ENCODE data around the gene SH3PXD2A.

The SH3PXD2A gene

GRCh38 chr10:103564776-103565520 is 290.4 kb downstream of the SH3PXD2A start:
- DNase-seq (ENCODE audit: insufficient read length, low spot score) (peak; percentile 52), FAIRE-seq (peak; percentile 20)
- TF ChIP-seq POU2F2 (IDR thresholded peaks at IDR 0.05; ENCODE audit: low read depth, low read length) (no peak), PAX5 (IDR thresholded peaks at IDR 0.05; ENCODE audit: insufficient read depth, low read length, severe bottlenecking) (no peak), POLR2AphosphoS5 (IDR thresholded peaks at IDR 0.05; ENCODE audit: low read depth, low read length) (no peak), SPI1 (IDR thresholded peaks at IDR 0.05; ENCODE audit: low read depth, low read length) (no peak), POLR2A (IDR thresholded peaks at IDR 0.05; ENCODE audit: low read depth, low read length) (no peak), TAF1 (IDR thresholded peaks at IDR 0.05; ENCODE audit: low read depth, low read length) (no peak)

GRCh38 chr10:103564116-103564501 is 291.3 kb downstream of the SH3PXD2A start:
- no peak for DNase-seq (ENCODE audit: insufficient read length, low spot score)
- no peak for FAIRE-seq
- TF ChIP-seq PAX5 (IDR thresholded peaks at IDR 0.05; ENCODE audit: insufficient read depth, low read length, severe bottlenecking) (no peak), SPI1 (IDR thresholded peaks at IDR 0.05; ENCODE audit: low read depth, low read length) (no peak), TAF1 (IDR thresholded peaks at IDR 0.05; ENCODE audit: low read depth, low read length) (no peak), POLR2AphosphoS5 (IDR thresholded peaks at IDR 0.05; ENCODE audit: low read depth, low read length) (no peak), POLR2A (IDR thresholded peaks at IDR 0.05; ENCODE audit: low read depth, low read length) (no peak), POU2F2 (IDR thresholded peaks at IDR 0.05; ENCODE audit: low read depth, low read length) (no peak)

- TF ChIP-seq SPI1 (IDR thresholded peaks at IDR 0.05; ENCODE audit: low read depth, low read length) (no peak), POLR2A (IDR thresholded peaks at IDR 0.05; ENCODE audit: low read depth, low read length) (no peak), POU2F2 (IDR thresholded peaks at IDR 0.05; ENCODE audit: low read depth, low read length) (no peak), PAX5 (IDR thresholded peaks at IDR 0.05; ENCODE audit: insufficient read depth, low read length, severe bottlenecking) (no peak), POLR2AphosphoS5 (IDR thresholded peaks at IDR 0.05; ENCODE audit: low read depth, low read length) (no peak), TAF1 (IDR thresholded peaks at IDR 0.05; ENCODE audit: low read depth, low read length) (no peak)
- DNase-seq (ENCODE audit: insufficient read length, low spot score) (no peak), FAIRE-seq (no peak)
Measured at GRCh38 chr10:103563231-103564115, 291.9 kb downstream of the SH3PXD2A start.

GRCh38 chr10:103562383-103562782 is 293.0 kb downstream of the SH3PXD2A start:
- DNase-seq (ENCODE audit: insufficient read length, low spot score) (no peak), FAIRE-seq (no peak)
- TF ChIP-seq POLR2AphosphoS5 (IDR thresholded peaks at IDR 0.05; ENCODE audit: low read depth, low read length): no peak
- no peak for TF ChIP-seq POLR2A (IDR thresholded peaks at IDR 0.05; ENCODE audit: low read depth, low read length)
- TF ChIP-seq TAF1 (IDR thresholded peaks at IDR 0.05; ENCODE audit: low read depth, low read length): no peak
- no peak for TF ChIP-seq SPI1 (IDR thresholded peaks at IDR 0.05; ENCODE audit: low read depth, low read length)
- no peak for TF ChIP-seq POU2F2 (IDR thresholded peaks at IDR 0.05; ENCODE audit: low read depth, low read length)
- TF ChIP-seq PAX5 (IDR thresholded peaks at IDR 0.05; ENCODE audit: insufficient read depth, low read length, severe bottlenecking): no peak

- TF ChIP-seq PAX5 (IDR thresholded peaks at IDR 0.05; ENCODE audit: insufficient read depth, low read length, severe bottlenecking): no peak
- no peak for TF ChIP-seq SPI1 (IDR thresholded peaks at IDR 0.05; ENCODE audit: low read depth, low read length)
- TF ChIP-seq POU2F2 (IDR thresholded peaks at IDR 0.05; ENCODE audit: low read depth, low read length): no peak
- TF ChIP-seq POLR2A (IDR thresholded peaks at IDR 0.05; ENCODE audit: low read depth, low read length): no peak
- no peak for TF ChIP-seq POLR2AphosphoS5 (IDR thresholded peaks at IDR 0.05; ENCODE audit: low read depth, low read length)
- no peak for TF ChIP-seq TAF1 (IDR thresholded peaks at IDR 0.05; ENCODE audit: low read depth, low read length)
- no peak for DNase-seq (ENCODE audit: insufficient read length, low spot score)
- FAIRE-seq: no peak
Measured at GRCh38 chr10:103560886-103561285, 294.5 kb downstream of the SH3PXD2A start.

- TF ChIP-seq SPI1 (IDR thresholded peaks at IDR 0.05; ENCODE audit: low read depth, low read length) (no peak), PAX5 (IDR thresholded peaks at IDR 0.05; ENCODE audit: insufficient read depth, low read length, severe bottlenecking) (no peak), POLR2AphosphoS5 (IDR thresholded peaks at IDR 0.05; ENCODE audit: low read depth, low read length) (no peak), TAF1 (IDR thresholded peaks at IDR 0.05; ENCODE audit: low read depth, low read length) (no peak), POU2F2 (IDR thresholded peaks at IDR 0.05; ENCODE audit: low read depth, low read length) (no peak), POLR2A (IDR thresholded peaks at IDR 0.05; ENCODE audit: low read depth, low read length) (no peak)
- DNase-seq (ENCODE audit: insufficient read length, low spot score): no peak
- peak; percentile 77 for FAIRE-seq
Measured at GRCh38 chr10:103559776-103560175, 295.6 kb downstream of the SH3PXD2A start.

- DNase-seq (ENCODE audit: insufficient read length, low spot score) (no peak), FAIRE-seq (no peak)
- TF ChIP-seq POLR2A (IDR thresholded peaks at IDR 0.05; ENCODE audit: low read depth, low read length) (no peak), POU2F2 (IDR thresholded peaks at IDR 0.05; ENCODE audit: low read depth, low read length) (no peak), PAX5 (IDR thresholded peaks at IDR 0.05; ENCODE audit: insufficient read depth, low read length, severe bottlenecking) (no peak), SPI1 (IDR thresholded peaks at IDR 0.05; ENCODE audit: low read depth, low read length) (no peak), TAF1 (IDR thresholded peaks at IDR 0.05; ENCODE audit: low read depth, low read length) (no peak), POLR2AphosphoS5 (IDR thresholded peaks at IDR 0.05; ENCODE audit: low read depth, low read length) (no peak)
Measured at GRCh38 chr10:103558911-103559310, 296.5 kb downstream of the SH3PXD2A start.

GRCh38 chr10:103557455-103557854 is 297.9 kb downstream of the SH3PXD2A start:
- FAIRE-seq (no peak), DNase-seq (ENCODE audit: insufficient read length, low spot score) (no peak)
- TF ChIP-seq SPI1 (IDR thresholded peaks at IDR 0.05; ENCODE audit: low read depth, low read length) (no peak), TAF1 (IDR thresholded peaks at IDR 0.05; ENCODE audit: low read depth, low read length) (no peak), POU2F2 (IDR thresholded peaks at IDR 0.05; ENCODE audit: low read depth, low read length) (no peak), POLR2A (IDR thresholded peaks at IDR 0.05; ENCODE audit: low read depth, low read length) (no peak), PAX5 (IDR thresholded peaks at IDR 0.05; ENCODE audit: insufficient read depth, low read length, severe bottlenecking) (no peak), POLR2AphosphoS5 (IDR thresholded peaks at IDR 0.05; ENCODE audit: low read depth, low read length) (no peak)

Data from GM12891 (cell line).